SJCRH30 (cell line): Measurements from ENCODE around the gene DRG2. TPM values are rescaled to one million over a fixed set of nuclear protein-coding genes. Genes with fewer than 3 reads are reported as not detected.

Experiments used
- DNase-seq, 2 experiments: peaks; one replicate each; pipeline ENCODE4 v3.0.0-alpha.2; 2015 to 2020
- H3K27ac ChIP-seq: fragments of 250-450 bp; sonication (Bioruptor Pico); 2 replicates; pipeline ENCODE4 v1.5.1; 2020; ENCODE audit warnings: mild to moderate bottlenecking, moderate library complexity
- H3K27me3 ChIP-seq: fragments of 250-450 bp; sonication (Bioruptor Pico); 2 replicates; pipeline ENCODE4 v1.5.1; 2020; ENCODE audit warnings: mild to moderate bottlenecking, moderate library complexity
- H3K36me3 ChIP-seq: fragments of 250-450 bp; sonication (Bioruptor Pico); 2 replicates; pipeline ENCODE4 v1.5.1; 2020; ENCODE audit warnings: mild to moderate bottlenecking, moderate library complexity
- H3K4me1 ChIP-seq: fragments of 250-450 bp; sonication (Bioruptor Pico); 2 replicates; pipeline ENCODE4 v1.5.1; 2020; ENCODE audit warnings: mild to moderate bottlenecking, moderate library complexity
- H3K4me3 ChIP-seq: fragments of 250-450 bp; sonication (Bioruptor Pico); 2 replicates; pipeline ENCODE4 v1.5.1; 2020; ENCODE audit warnings: mild to moderate bottlenecking, moderate library complexity
- H3K9me3 ChIP-seq: fragments of 250-450 bp; sonication (Bioruptor Pico); replicated peaks from 2 replicates; pipeline ENCODE4 v1.5.1; 2020; ENCODE audit warnings: mild to moderate bottlenecking, moderate library complexity
- total RNA-seq: library from RNA; depleted of rRNA; stranded (reverse); fragments of >200 nt; shearing (Covaris generic); gene quantifications from 2 replicates; pipeline ENCODE4 v1.2.3, GENCODE V29; 2014

The DRG2 gene
- total RNA-seq, 1 experiment from 2014 or later, result 72.2 TPM

GRCh38 chr17:18100616-18101015, 12.9 kb downstream of the DRG2 start:
- H3K4me3 ChIP-seq, result no peak overlapping the region
- peaks cover 33% of the 10 kb centered on the region for H3K36me3 ChIP-seq
- no peaks in the 10 kb centered on the region for H3K4me1 ChIP-seq
- no peak overlapping the region for H3K27ac ChIP-seq
- no peaks in the 10 kb centered on the region for H3K27me3 ChIP-seq
- no peak for DNase-seq
- no peaks in the 10 kb centered on the region for H3K9me3 ChIP-seq

DNA sequence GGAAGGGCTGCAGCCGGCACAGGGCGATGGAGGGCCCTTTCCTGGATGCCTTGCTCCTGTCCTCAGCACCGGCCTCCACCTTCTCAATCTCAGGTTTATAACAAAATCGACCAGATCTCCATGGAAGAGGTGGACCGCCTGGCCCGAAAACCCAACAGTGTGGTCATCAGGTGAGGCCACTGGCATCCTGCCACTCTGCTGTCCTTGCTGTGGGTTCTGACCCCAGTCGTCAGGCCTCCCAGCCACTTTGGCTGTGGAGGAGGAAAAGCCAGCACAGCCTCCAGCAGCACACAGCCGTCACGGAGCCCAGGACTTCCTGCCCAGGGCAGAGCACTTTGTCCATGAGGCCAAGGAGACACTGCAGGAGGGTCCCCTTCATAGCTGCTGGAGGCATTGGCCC, 14.1 kb downstream of the DRG2 start:
- Histone ChIP-seq H3K27ac (no peak overlapping the region), H3K4me3 (no peak overlapping the region), H3K9me3 (no peaks in the 10 kb centered on the region), H3K4me1 (no peaks in the 10 kb centered on the region), H3K36me3 (peaks cover 29% of the 10 kb centered on the region), H3K27me3 (no peaks in the 10 kb centered on the region)
- peak in 1 of 2 experiments; percentile 15 for DNase-seq

- H3K4me3 ChIP-seq, result no peak overlapping the region
- no peaks in the 10 kb centered on the region for H3K4me1 ChIP-seq
- no peaks in the 10 kb centered on the region for H3K9me3 ChIP-seq
- DNase-seq, result no peak
- no peak overlapping the region for H3K27ac ChIP-seq
- H3K36me3 ChIP-seq, result peaks cover 25% of the 10 kb centered on the region
- H3K27me3 ChIP-seq, result no peaks in the 10 kb centered on the region
Observed at GRCh38 chr17:18102640-18103039, 14.9 kb downstream of the DRG2 start.

- Histone ChIP-seq H3K9me3 (no peaks in the 10 kb centered on the region), H3K27me3 (no peaks in the 10 kb centered on the region), H3K4me1 (no peaks in the 10 kb centered on the region), H3K27ac (no peak overlapping the region), H3K4me3 (no peak overlapping the region), H3K36me3 (peaks cover 8% of the 10 kb centered on the region)
- DNase-seq, result no peak
Observed at GRCh38 chr17:18105027-18105426, 17.3 kb downstream of the DRG2 start.

DNA sequence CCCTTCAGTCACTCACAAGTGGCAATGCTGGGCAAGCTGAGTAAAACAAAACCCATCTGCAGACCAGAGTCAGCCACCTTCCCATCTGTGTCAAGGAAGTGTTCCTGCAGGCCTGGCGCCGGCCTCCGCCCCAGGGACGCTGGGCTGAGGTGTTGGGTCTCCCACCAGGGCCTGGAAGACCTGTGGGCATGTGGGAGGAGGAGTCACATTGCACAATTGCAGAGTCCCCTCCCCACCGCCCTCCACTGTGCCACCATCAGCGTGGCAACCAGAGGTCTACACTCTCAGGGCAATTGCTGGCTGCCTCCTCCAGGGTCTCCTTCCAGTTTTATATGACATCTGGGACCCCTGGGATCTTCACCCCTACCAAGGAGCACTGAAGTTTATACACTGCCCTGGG, 17.8 kb downstream of the DRG2 start:
- Histone ChIP-seq H3K4me1 (no peaks in the 10 kb centered on the region), H3K36me3 (peaks cover 8% of the 10 kb centered on the region), H3K27ac (no peak overlapping the region), H3K27me3 (no peaks in the 10 kb centered on the region), H3K9me3 (no peaks in the 10 kb centered on the region), H3K4me3 (no peak overlapping the region)
- no peak for DNase-seq

DNA sequence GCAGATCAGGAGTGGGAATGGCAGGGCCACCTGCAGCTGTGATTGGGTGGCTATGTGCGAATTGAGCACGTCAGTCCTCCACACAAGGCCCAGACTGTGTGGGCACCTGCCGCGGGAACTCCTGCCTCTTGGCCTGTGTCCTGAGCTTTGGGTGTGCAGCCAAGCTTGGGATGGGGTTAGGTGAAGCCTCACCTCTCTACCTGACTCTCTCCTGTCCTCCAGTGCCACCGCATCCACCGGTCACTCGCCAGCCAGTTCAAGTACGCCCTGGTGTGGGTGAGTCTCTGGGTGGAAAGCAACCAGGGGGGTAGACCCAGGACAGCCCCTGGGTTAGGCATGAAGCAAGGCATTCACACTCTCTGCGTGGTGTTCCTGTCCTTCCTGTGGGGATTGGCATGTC, 18.5 kb downstream of the DRG2 start:
- peaks cover 6% of the 10 kb centered on the region for H3K36me3 ChIP-seq
- no peak overlapping the region for H3K4me3 ChIP-seq
- DNase-seq, result no peak
- H3K9me3 ChIP-seq, result no peaks in the 10 kb centered on the region
- H3K4me1 ChIP-seq, result no peaks in the 10 kb centered on the region
- no peaks in the 10 kb centered on the region for H3K27me3 ChIP-seq
- H3K27ac ChIP-seq, result no peak overlapping the region

DNA sequence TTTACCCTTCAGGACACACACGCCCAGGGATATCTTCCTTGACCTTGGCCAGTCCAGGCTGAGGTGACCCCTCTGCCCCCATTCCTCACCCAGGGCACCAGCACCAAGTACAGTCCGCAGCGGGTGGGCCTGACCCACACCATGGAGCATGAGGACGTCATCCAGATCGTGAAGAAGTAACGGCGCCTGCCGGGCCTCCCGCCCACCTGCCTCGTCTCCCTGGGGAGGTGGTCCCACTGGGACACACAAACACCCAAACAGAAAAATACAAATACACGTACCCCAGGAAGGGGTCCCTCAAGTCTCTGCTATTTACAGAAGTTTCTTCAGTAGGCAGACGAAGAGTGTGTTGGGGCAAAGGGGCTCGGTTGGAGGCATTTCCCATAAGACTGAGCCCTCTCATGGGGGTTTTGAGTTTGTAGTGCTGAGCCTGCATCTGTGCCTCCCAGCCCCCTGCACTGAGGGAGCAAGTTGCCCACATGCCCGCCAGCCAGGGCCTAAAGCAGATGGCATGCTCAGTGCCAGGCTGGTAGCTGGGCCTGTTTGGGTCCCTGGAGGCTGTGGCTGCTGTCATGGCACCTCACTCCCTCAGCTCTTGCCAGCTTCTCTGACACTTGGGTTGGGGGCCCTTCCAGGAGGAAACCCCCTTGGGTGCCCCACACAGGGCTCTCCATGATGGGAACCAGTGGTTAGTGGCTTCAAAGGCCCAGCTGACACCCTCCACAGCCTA, 19.5 kb downstream of the DRG2 start:
- Histone ChIP-seq H3K9me3 (no peaks in the 10 kb centered on the region), H3K4me1 (no peaks in the 10 kb centered on the region), H3K36me3 (no peaks in the 10 kb centered on the region), H3K4me3 (no peak overlapping the region), H3K27me3 (no peaks in the 10 kb centered on the region), H3K27ac (no peak overlapping the region)
- DNase-seq, result no peak

DNA sequence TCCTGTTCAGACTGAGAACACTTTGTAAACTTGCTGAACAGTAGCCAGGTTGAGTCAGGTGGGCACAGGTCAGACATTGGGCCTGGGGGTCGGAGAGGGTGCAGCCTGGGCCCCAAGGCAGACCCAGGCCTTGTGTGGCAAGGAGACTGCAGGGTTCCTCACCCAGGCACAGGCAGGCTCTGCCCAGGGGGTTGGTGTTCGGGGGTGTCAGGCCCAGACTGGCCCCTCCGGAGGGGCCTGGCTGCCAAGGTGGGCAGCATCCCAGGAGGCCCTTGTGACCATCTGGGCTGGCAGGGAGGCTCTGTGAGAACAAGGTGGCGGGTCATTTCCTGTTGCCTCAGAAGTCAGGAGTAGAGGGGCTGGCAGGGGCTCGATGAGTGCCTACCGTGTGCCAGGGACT, 20.2 kb downstream of the DRG2 start:
- no peak overlapping the region for H3K27ac ChIP-seq

DNA sequence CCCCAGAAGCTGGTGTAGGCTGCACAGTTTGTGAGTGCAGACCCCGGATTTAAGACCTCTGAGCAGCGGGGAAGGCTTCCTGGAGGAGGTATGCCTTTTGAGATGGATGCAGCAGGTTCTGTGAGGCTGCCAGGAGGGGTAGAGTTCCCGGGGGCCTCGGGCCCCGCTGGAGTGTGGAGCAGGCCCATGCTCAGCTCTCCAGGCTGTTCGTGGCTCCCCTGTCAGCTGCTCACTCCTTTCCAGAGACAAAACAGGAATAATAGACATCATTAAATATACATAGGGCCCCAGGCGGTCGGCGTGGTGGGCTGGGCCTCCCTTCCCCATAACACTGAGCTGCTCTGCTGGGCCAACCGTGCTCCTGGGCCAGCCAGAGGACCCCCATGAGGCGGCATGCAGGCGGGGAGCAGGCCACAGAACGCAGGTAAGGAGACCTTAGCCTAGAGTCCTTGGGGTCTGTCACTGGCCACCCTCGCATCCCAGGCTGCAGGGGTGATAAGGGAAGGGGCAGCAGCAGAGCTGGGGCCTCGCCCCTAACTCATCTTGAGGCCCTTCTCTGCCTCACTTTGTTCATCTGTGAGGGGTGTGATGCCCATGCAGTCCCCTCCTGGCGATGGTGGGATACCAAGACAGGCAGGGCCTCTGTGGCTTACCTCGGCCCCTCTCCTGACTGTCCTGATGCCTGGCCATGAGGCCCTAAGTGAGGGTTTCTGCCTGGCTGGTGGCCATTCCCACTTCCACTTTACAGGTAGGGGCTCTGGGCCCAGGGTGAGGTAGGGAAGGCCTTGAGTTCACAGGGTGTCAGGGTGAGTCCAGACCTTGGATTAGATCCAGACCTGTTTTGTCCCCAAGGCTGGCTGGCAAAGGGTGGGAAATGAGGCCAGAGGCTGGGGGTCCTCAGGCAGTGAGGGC, 20.9 kb downstream of the DRG2 start, which contains the start of gene MYO15A:
Gene MYO15A, plus strand, starts transcription at position 356 of the 912 bp plus-strand sequence. CDS start 10,045 bp downstream, outside the sequence.
- Histone ChIP-seq H3K4me3 (no peak within 1 kb of the TSS), H3K27ac (no peak within 1 kb of the TSS), H3K27me3 (no peaks in the 10 kb centered on the region)

More for the DNA sequence above, 20.2 kb downstream of the DRG2 start:
- no peak for DNase-seq
- H3K36me3 ChIP-seq, result no peaks in the 10 kb centered on the region
- H3K4me1 ChIP-seq, result no peaks in the 10 kb centered on the region
- no peaks in the 10 kb centered on the region for H3K9me3 ChIP-seq
- no peak overlapping the region for H3K4me3 ChIP-seq
- no peaks in the 10 kb centered on the region for H3K27me3 ChIP-seq

DNA sequence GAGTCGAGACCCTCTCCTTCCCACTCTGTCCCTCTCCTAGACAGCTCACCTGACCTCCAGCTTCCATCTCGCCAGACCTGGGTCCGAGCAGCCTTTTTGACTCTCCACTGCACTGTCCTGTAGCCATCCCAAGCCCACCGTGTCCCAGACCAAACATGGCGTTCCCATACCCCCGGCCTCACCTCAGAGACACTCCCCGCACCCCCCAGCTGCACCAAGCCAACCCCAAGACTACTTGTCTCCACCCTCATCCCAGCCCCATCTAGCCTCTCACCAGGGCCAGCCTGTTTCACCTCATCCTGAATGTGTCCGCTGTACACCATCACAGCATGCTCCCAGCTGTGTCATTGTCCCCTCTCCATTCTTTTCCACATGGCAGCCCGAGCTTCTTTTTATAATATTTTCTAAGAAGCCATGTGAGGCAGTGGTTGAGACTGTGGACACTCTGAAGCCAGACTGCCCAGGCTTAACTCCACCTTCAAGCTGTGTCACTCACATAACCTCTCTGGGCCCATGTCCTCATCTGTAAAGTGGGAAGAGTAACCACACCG, 22.3 kb downstream of the DRG2 start:
- DNase-seq, result no peak
- no peaks in the 10 kb centered on the region for H3K27me3 ChIP-seq
- no peaks in the 10 kb centered on the region for H3K9me3 ChIP-seq
- H3K4me1 ChIP-seq, result no peaks in the 10 kb centered on the region
- no peak overlapping the region for H3K27ac ChIP-seq
- H3K36me3 ChIP-seq, result no peaks in the 10 kb centered on the region
- no peak overlapping the region for H3K4me3 ChIP-seq

More for the DNA sequence above, 20.9 kb downstream of the DRG2 start, which contains the start of gene MYO15A:
- H3K36me3 ChIP-seq, result no peaks in the 10 kb centered on the region
- H3K4me1 ChIP-seq, result no peaks in the 10 kb centered on the region
- no peaks in the 10 kb centered on the region for H3K9me3 ChIP-seq
- peak in 1 of 2 experiments; percentile 61 for DNase-seq

DNA sequence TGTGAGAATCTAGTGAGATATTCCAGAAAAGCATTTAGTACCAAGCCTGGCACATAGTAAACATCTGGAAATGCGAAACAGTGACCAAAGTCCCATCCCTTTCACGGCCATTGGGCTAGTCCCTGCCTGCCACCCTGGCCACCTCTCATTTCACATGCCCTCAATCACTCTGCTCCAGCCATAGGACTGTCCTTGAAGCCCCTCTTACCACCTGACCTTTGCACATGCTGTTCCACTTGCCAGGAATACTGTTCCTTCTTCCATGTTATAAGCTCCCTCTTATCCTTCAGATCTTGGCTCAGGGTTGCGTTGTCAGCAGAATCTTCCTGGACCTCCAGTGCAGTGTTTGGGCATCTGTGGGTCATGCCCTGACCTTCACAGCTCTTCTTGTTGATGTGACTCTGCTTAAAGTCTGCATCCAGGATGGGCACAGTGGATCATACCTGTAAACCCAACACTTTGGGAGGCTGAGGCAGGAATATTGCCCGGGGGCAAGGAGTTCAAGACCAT, 22.9 kb downstream of the DRG2 start:
- Histone ChIP-seq H3K27me3 (no peaks in the 10 kb centered on the region), H3K4me1 (no peaks in the 10 kb centered on the region), H3K4me3 (no peak overlapping the region), H3K9me3 (no peaks in the 10 kb centered on the region), H3K27ac (no peak overlapping the region), H3K36me3 (no peaks in the 10 kb centered on the region)
- DNase-seq, result no peak

DNA sequence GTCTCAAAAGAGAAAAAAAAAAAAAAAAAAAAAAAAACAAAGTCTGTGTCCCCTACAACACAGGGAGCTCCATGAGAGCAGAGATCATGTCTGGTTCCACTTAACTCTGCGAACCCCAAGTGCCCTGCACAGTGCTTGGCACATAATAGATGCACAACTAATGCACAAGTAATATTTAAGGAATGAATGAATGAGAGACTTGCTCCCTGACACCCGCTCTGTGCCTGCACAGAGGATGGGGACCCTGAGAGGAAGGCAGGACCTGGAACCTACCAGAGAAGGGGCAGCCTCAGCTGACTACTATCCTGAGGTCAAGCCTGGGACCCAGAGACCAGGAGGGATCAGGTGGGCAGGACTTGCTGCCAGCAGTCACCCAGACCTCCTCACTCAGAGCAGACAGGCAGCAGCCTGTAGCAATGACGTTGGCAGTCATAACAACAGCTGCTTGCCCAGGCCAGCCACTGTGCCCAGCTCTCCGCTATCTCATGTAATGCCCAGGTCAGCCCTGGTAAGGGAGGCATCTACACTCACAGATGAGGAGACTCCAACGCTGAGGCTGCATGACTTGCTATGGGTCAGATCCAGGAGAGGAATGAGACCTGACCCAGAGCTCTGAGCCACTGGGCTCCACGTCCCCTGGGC, 23.7 kb downstream of the DRG2 start:
- DNase-seq, result no peak
- Histone ChIP-seq H3K27me3 (no peaks in the 10 kb centered on the region), H3K36me3 (no peaks in the 10 kb centered on the region), H3K9me3 (no peaks in the 10 kb centered on the region), H3K27ac (no peak overlapping the region), H3K4me1 (no peaks in the 10 kb centered on the region), H3K4me3 (no peak overlapping the region)

DNA sequence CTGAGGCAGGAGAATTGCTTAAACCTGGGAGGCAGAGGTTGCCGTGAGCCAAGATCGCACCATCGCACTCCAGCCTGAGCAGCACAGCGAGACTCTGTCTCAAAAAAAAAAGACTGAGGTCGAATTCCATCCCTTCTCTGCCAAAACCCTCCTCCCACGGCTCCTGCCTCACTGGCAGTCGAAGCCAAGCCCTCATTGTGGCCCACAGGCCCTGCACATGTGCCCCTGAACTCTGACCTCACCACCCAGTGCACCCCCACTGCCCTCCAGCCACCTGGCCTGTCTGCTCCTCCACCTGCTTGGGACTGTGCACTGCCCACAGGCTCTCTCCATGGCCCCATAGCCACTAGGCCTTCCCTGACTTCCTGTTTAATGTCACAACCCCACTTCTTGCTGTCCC, 27.8 kb downstream of the DRG2 start:
- Histone ChIP-seq H3K9me3 (peaks cover 19% of the 10 kb centered on the region; the same call in 1 of the 2 replicates), H3K27ac (no peak overlapping the region), H3K36me3 (no peaks in the 10 kb centered on the region), H3K4me3 (no peak overlapping the region), H3K4me1 (peaks cover 12% of the 10 kb centered on the region), H3K27me3 (no peaks in the 10 kb centered on the region)
- no peak for DNase-seq

- Histone ChIP-seq H3K36me3 (no peaks in the 10 kb centered on the region), H3K4me1 (peaks cover 12% of the 10 kb centered on the region), H3K9me3 (peaks cover 19% of the 10 kb centered on the region; the same call in 1 of the 2 replicates), H3K27me3 (no peaks in the 10 kb centered on the region), H3K27ac (no peak overlapping the region), H3K4me3 (no peak overlapping the region)
- no peak for DNase-seq
Observed at GRCh38 chr17:18116078-18116477, 28.3 kb downstream of the DRG2 start.
